Measurements from ENCODE around the gene N4BP3.

N4BP3 gene

DNA sequence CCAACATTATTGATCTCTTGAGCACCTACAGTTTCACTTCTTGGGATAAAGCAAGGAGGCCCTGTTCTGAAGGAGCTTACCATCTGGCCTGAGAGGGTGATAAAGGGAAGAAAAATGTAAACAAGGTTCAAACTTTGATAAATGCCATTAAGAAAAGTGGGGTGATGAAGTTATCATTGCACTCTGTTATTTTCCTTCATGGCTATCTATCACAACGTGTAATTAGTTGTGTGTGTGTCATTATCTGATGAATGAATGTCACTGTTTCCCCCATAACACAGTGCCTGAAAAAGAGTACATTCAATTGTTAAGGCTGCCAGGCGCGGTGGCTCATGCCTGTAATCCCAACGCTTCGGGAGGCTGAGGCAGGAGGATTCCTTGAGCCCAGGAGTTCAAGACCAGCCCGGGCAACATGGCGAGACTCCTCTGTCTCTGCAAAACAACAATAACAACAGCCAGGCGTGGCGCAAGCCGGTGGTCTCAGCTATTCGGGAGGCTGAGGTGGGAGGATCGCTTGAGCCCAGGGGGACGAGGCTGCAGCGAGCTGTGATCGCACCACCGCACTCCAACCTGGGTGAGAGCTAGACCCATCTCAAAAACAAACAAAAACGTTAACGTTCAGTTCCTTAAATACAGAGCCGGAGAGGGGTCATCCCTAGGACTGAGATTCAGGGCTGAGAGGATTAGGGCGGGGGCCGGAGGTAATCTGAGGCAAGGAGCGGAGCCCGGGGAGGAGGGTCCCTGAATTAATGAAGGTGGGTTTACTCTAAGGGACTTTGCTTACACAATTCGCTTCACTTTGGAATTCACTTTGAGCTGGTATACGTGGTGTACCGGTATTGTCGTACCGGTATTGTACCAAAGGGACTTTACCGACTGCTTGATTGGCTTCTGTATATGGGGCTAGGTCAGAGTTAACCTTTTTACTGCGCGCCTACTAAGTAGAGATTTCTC is 39.4 kb downstream of the N4BP3 start:
- DNase-seq, result no peak

DNA sequence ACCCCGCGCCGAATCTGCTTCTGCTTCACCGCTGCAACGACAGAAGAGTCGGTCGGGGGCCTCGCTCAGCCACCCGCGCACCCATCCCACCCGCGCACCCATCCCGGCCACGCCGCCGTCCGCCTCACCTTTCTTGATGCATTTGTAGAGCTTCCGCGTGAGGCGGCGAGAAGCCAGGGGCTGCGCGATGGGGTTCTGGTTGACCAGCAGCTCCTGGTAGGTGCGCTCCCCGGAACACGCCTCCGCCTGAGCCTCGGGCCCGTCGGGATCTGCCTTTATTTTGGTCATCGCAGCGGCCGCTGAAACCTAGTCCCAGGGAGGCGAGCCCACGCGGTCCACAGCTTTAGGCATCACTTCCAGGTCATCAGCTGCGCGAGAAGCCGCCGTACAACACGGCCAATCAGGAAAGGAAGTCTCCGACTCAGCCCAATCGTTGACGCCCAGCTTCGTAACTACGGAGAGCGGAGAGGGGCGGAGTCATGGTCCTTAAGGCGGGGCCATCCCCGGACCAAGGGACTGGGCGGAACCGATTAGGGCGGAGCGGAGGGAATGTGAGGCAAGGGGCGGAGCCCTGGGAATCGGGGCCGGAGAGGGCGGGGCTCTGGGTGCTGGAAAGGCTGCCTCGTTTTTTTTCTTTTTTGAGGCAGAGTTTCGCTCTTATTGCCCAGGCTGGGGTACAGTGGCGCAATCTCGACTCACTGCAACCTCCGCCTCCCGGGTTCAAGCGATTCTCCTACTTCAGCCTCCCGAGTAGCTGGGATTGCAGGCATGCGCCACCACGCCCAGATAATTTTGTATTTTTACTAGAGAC is 40.4 kb downstream of the N4BP3 start, which contains the start of gene NHP2:
Gene NHP2, minus strand, starts transcription at position 356 of the 811 bp plus-strand sequence. Its CDS starts 68 bp downstream, at position 288.
- peak; percentile 95 for DNase-seq

DNA sequence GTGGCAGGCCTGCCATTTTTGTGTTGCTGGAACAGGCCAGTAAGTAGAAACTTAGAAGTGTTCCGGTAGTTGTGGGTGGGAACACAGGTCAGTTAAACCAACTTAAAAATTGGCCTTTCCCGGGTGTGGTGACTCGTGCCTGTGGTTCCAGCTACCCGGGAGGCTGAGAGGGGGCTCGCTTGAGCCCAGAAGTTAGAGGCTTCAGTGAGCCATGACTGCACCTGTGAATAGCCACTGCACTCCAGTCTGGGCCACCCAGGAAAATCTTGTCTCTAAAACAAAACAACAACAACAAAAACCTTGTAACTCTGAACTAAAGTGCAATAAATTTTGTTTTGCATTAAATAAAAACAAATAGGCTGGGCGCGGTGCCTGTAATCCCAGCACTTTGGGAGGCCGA is 41.7 kb downstream of the N4BP3 start:
- DNase-seq, result no peak

DNA sequence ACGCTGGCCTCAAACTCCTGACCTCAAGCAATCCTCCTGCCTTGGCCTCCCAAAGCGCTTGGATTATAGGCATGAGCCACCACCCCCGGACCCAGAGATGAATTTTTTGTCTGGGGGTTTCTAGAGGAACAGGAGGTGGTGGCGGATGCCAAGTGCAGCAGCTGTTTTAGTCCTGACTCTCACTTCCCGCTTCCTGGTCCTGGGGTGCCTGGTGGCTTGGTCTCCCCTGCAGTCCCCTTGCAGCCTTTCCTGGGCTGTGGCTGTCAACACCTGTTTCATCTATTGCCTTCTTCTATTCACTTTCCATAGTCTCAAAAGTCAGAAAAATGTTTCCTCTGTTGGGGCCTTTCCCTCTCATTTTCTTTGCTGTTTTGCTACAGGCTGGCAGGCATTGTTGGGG is 46.8 kb downstream of the N4BP3 start:
- DNase-seq, result no peak

DNA sequence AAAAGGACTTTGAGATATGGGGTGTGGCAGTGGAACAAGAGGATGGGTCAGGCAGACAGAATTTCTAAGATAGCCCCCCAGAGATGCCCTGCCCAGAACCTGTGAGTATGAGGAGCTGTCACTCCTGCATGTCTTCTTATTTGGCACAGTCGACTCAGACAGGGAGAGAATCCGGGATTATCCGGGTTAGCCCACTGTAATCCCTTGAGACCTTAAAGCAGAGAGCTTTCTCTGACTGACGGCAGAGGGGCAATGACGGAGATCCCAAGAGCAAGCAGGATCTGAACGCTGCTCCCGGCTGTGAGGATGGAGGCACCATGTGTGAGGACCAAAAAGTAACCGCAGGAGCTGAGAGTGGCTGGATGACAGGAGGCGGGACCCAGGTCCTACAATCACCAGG is 49.1 kb downstream of the N4BP3 start:
- DNase-seq, result no peak

DNA sequence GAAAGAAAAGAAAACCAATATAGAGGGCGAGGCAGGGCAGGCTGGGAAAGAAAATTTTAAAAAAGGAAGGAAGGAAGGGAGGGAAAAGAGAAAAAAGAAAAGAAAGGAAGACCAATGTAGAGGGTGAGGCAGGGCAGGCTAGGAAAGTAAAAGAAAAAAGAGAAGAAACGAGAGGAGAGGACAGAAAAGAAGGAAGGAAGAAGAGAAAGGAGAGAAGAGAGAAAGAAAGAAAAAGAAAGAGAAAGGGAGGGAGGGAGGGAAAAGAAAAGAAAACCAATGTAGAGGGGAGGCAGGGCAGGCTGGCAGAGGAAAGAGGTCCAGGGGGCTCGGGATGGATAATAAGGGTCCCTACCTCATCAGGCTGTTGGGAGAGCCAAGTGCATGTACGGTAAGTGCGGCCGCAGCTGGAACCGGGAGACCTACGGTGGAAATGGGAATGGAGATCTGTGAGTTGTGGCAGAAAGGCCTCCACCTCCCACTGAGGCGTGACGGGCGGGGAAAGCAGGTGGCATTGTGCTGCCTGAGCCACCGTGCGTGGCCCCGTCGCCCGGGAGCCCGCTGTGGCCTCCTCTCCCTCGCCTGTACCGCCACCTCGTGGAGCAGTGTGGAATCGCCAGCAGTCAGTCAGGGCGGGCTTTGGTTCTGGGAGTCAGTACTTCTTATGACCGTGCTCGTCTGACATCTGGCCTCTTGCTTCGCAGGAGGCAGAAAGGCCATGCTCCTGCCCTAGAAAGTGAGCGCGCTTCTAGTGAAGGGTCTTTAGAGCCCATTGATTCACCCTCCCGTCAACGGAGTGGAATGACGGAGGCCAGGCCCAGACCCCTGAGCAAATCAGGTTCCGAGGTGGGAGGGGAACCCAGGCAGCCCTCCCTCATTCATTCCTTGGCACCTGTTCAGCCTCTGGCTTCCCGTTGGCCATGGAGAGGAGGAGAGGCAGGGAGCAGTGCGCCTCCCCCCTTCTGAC is 50.7 kb downstream of the N4BP3 start:
- peak; percentile 80 for DNase-seq

DNA sequence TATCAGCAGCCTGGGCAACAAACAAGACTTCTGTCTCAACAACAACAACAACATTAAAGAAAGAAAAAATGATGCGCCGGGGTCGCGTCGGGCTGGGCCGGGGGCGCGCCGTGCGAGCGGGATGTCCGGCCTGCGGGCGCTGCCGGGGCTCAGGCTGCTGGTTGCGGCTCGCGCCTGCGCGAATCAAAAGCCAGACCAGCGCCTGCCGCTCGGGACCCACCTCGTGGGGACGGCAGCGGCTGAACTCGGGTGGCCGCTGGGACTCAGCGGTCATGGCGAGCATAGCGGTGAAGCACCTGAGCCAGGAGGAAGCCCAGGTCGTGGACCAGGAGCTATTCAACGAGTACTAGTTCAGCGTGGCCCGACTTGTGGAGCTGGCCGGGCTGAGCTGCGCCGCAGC is 52.2 kb downstream of the N4BP3 start:
- no peak for DNase-seq

DNA sequence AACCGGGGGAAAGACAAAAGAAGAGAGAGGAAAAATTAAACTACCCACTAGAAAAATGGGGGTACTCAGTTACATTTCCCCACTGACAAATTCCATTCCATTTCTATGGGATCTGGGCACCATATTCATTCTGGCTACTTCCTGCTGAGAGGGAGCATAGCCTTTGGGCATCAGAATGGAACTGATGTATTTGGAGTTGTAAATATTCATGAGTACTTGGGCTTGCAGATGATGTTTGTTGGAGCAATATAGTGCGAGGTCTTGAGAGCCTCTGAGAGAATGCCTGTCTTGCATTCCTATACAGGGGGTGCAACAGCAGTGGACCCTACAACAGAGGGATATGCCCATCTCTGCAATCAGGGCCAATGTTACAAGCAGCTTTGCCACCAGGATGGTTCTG is 57.1 kb downstream of the N4BP3 start:
- DNase-seq, result no peak

DNA sequence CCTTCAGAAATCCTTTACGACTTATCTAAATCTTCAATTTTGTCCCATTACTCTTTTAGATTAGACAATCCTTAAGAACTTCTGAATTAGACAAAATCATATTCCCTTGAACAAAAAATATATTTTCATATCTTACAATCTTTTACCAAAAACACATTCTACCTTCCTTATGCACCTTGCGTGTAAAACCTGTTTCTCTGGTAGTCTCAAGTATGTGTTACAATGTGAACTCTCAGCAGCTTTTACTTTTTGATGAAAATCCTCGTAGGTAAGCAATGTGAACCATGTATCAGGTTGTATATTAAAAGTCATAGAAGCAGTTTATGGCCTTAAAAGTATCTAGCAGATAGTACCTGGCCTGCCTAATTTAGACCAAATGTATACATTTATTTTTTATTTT is 61.1 kb downstream of the N4BP3 start:
- DNase-seq, result no peak

Data from NCI-H1092 (cell line).